LoVo (cell line): ENCODE results near the gene SFR1.

Experiments
- DNase-seq: peaks from one replicate; pipeline ENCODE4 v3.0.0-alpha.2; 2016; ENCODE audit warnings: low spot score

SFR1 gene

GRCh38 chr10:104121485-104122224, at the start of gene SFR1:
Gene SFR1, plus strand, starts transcription at chr10:104122171. Its CDS starts 13 bp downstream, at chr10:104122184.
- peak; percentile 98 for DNase-seq

GRCh38 chr10:104072786-104073185, 49.2 kb upstream of the SFR1 start:
- DNase-seq: no peak

GRCh38 chr10:104074505-104074904, 47.5 kb upstream of the SFR1 start:
- DNase-seq: no peak

- DNase-seq: no peak
These were observed 45.2 kb upstream of the SFR1 start for GRCh38 chr10:104076743-104077160.

GRCh38 chr10:104077247-104077646, 44.7 kb upstream of the SFR1 start:
- DNase-seq: no peak

GRCh38 chr10:104077663-104078151, 44.3 kb upstream of the SFR1 start:
- DNase-seq: no peak

GRCh38 chr10:104080762-104081161, 41.2 kb upstream of the SFR1 start:
- DNase-seq: peak; percentile 38

GRCh38 chr10:104081998-104082397, 40.0 kb upstream of the SFR1 start:
- no peak for DNase-seq

- no peak for DNase-seq
These were observed 37.4 kb upstream of the SFR1 start for GRCh38 chr10:104084482-104085142.

GRCh38 chr10:104085801-104086400, 36.1 kb upstream of the SFR1 start, which contains the start of gene COL17A1:
Gene COL17A1, minus strand, starts transcription at chr10:104085880. Its CDS starts 5,207 bp downstream, at chr10:104080673.
- peak; percentile 76 for DNase-seq

GRCh38 chr10:104088239-104088638, 33.7 kb upstream of the SFR1 start:
- DNase-seq: no peak

GRCh38 chr10:104089621-104090020, 32.4 kb upstream of the SFR1 start:
- DNase-seq: no peak

GRCh38 chr10:104090611-104091010, 31.4 kb upstream of the SFR1 start:
- no peak for DNase-seq

GRCh38 chr10:104092749-104093148, 29.2 kb upstream of the SFR1 start:
- DNase-seq: no peak

- DNase-seq: no peak
These were observed 25.3 kb upstream of the SFR1 start for GRCh38 chr10:104096692-104097091.

- DNase-seq: no peak
These were observed 23.5 kb upstream of the SFR1 start for GRCh38 chr10:104098358-104098925.

- no peak for DNase-seq
These were observed 22.7 kb upstream of the SFR1 start for GRCh38 chr10:104099269-104099668.

GRCh38 chr10:104099941-104100340, 22.0 kb upstream of the SFR1 start:
- DNase-seq: no peak

- no peak for DNase-seq
These were observed 21.2 kb upstream of the SFR1 start for GRCh38 chr10:104100795-104101194.

- DNase-seq: no peak
These were observed 20.1 kb upstream of the SFR1 start for GRCh38 chr10:104101902-104102301.

GRCh38 chr10:104103956-104104355, 18.0 kb upstream of the SFR1 start:
- DNase-seq: no peak

GRCh38 chr10:104104418-104104817, 17.6 kb upstream of the SFR1 start:
- no peak for DNase-seq

GRCh38 chr10:104104926-104105325, 17.0 kb upstream of the SFR1 start:
- DNase-seq: no peak
